Osteoblast (primary cell): ENCODE measurements around the gene KRT8. TPM values are rescaled to one million over a fixed set of nuclear protein-coding genes. Genes with fewer than 3 reads are reported as not detected.
A peak's percentile ranks its signal among the peaks of the same experiment; 100 is the strongest.

Experiments used
- DNase-seq: peaks from one replicate; pipeline ENCODE4 v3.0.0; 2011; ENCODE audit warnings: low spot score, mixed read lengths; ENCODE audit not compliant: insufficient read length; ENCODE audit errors: missing footprints
- H2AFZ ChIP-seq: 2 replicates; pipeline ENCODE4 v1.6.0; 2011; ENCODE audit warnings: mild to moderate bottlenecking, low read length
- H3K27ac ChIP-seq: 2 replicates; pipeline ENCODE4 v1.5.1; 2011; ENCODE audit warnings: mild to moderate bottlenecking, low read depth, low read length, moderate library complexity
- H3K27me3 ChIP-seq: 2 replicates; pipeline ENCODE4 v1.6.0; 2012; ENCODE audit warnings: mild to moderate bottlenecking, control low read depth, inconsistent platforms, low read length, moderate library complexity; ENCODE audit not compliant: insufficient read depth
- H3K36me3 ChIP-seq: 2 replicates; pipeline ENCODE4 v1.5.1; 2011; ENCODE audit warnings: mild to moderate bottlenecking, low read length, control low read depth, moderate library complexity; ENCODE audit not compliant: insufficient read depth
- H3K4me1 ChIP-seq: 2 replicates; pipeline ENCODE4 v1.5.1; 2011; ENCODE audit warnings: mild to moderate bottlenecking, low read length, control low read depth, moderate library complexity; ENCODE audit not compliant: insufficient read depth
- H3K4me2 ChIP-seq: 2 replicates; pipeline ENCODE4 v1.6.0; 2011; ENCODE audit warnings: mild to moderate bottlenecking, low read length; ENCODE audit not compliant: insufficient read depth
- H3K4me3 ChIP-seq: fragments of 200-600 bp; sonication (generic); 3 replicates; pipeline ENCODE4 v1.5.1; 2012; ENCODE audit warnings: mild to moderate bottlenecking, low read length, inconsistent platforms; ENCODE audit not compliant: insufficient read depth
- H3K79me2 ChIP-seq: 2 replicates; pipeline ENCODE4 v1.6.0; 2012; ENCODE audit warnings: mild to moderate bottlenecking, low read length, control low read depth, inconsistent platforms; ENCODE audit not compliant: insufficient read depth
- H3K9me3 ChIP-seq: 2 replicates; pipeline ENCODE4 v1.5.1; 2011; ENCODE audit warnings: low read depth, low read length, control low read depth
- H4K20me1 ChIP-seq: 2 replicates; pipeline ENCODE4 v1.6.0; 2012; ENCODE audit warnings: mild to moderate bottlenecking, low read length, control low read depth; ENCODE audit not compliant: insufficient read depth
- CTCF ChIP-seq: IDR thresholded peaks from 2 replicates; pipeline ENCODE4 v1.5.1; 2011; ENCODE audit warnings: mild to moderate bottlenecking, low read depth, low read length, moderate library complexity; ENCODE audit errors: extremely low read depth
- total RNA-seq: library from RNA; depleted of rRNA; stranded (reverse); fragments of >200 nt; gene quantifications from 2 replicates; pipeline ENCODE4 v1.2.3, GENCODE V29; 2012

Gene KRT8
- total RNA-seq, 1 donor = 5.1 TPM

DNA sequence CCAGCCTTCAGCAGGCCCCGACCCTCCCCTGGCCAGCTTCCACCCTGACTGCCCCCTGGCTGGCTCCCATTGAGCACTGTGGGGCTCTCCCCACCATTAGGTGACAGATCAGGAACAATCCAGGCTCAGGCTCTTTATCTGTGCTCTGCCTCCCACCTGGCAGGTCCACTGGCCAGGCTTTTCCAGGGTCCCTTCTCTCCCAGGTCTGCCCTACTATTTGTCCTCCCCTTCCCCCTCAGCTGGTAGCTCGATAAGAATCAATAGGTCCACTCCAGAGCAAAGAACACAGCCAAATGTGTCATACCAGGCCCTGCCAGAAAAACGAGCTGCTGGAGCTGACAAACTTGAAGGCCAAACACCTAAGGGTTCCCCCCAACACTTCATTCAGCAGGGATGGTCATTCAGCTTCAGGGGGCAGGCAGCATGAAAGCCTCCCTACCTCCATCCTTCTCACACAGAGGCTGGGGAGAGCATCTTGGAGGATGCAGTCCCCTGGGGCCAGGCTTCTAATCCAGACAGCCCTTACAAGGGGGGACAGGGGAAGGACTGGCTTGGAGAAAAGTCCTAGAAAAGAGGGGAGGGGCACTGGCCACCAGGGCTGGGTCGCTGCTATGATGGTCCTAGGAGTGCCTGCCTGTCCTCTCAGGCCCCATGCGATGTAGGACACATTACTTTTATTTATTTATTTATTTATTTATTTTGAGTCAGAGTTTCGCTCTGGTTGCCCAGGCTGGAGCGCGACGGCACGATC is 42.1 kb upstream of the KRT8 start:
- Histone ChIP-seq H3K4me2 (peak overlapping the region; percentile 51), H3K9me3 (no peaks in the 10 kb centered on the region), H3K27ac (peak overlapping the region; percentile 78), H3K4me3 (no peak overlapping the region), H3K79me2 (peaks cover 9% of the 10 kb centered on the region), H3K27me3 (peaks cover 6% of the 10 kb centered on the region), H4K20me1 (peaks cover 5% of the 10 kb centered on the region), H2AFZ (no peak overlapping the region), H3K4me1 (peaks cover 46% of the 10 kb centered on the region), H3K36me3 (peaks cover 18% of the 10 kb centered on the region)
- no peak for TF ChIP-seq CTCF
- DNase-seq = peak; percentile 89

- Histone ChIP-seq H3K4me3 (no peak overlapping the region), H3K4me2 (peak overlapping the region; percentile 51), H3K9me3 (no peaks in the 10 kb centered on the region), H3K4me1 (peaks cover 46% of the 10 kb centered on the region), H4K20me1 (peaks cover 5% of the 10 kb centered on the region), H3K27me3 (peaks cover 6% of the 10 kb centered on the region), H3K79me2 (peaks cover 9% of the 10 kb centered on the region), H2AFZ (no peak overlapping the region), H3K36me3 (peaks cover 12% of the 10 kb centered on the region), H3K27ac (peak overlapping the region; percentile 78)
- peak; percentile 60 for DNase-seq
- no peak for TF ChIP-seq CTCF
Observed at GRCh38 chr12:52946334-52946733, 41.5 kb upstream of the KRT8 start.

DNA sequence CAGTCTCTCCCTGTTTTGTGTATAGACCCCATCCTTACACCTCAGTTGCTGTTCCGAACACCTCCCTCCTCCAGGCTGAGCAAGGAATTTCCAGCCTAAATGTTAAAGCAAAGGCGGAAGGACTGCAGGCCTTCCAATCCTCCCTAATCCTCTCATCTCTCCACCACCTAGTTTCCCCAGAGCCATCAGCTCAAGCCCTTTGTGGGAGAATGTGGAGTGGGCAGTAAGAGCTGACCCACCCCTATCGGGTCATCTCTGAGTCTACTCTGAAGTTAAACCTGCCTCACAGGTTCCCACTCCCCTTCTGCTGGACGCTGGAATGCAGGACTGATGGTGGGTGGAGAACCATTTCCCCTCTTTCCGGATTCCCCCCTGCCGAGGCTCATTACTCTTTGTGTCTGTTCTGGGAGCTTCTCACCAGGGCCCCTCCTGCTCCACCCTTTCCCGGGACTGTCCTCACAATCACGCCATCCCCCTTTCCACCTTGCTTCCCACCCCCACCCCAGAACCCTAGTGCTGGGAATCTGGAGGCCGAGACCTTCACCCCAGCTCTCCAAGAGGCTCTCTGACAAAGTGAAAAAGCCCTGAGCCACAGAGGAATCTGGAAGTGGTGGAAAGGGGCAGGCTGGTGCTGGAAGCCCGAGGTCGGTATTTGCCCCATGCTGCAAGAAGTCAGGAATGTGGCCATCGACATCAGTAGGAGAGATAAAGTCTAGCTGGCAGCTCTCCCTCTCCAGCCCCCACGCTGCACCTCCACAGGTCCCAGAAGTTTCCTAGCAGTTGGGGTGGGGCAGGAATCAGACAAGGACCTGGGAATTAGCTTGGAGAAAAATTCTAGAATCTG is 40.7 kb upstream of the KRT8 start:
- H3K27ac ChIP-seq = peak overlapping the region; percentile 78
- peak overlapping the region; percentile 51 for H3K4me2 ChIP-seq

More for the DNA sequence above, 40.7 kb upstream of the KRT8 start:
- H3K79me2 ChIP-seq = peaks cover 9% of the 10 kb centered on the region
- peaks cover 5% of the 10 kb centered on the region for H3K36me3 ChIP-seq
- H3K27me3 ChIP-seq = peaks cover 6% of the 10 kb centered on the region
- H3K4me3 ChIP-seq = peak overlapping the region; percentile 8
- no peaks in the 10 kb centered on the region for H3K9me3 ChIP-seq
- H3K4me1 ChIP-seq = peaks cover 40% of the 10 kb centered on the region
- TF ChIP-seq CTCF = no peak
- peak; percentile 94 for DNase-seq
- no peak overlapping the region for H2AFZ ChIP-seq
- H4K20me1 ChIP-seq = peaks cover 3% of the 10 kb centered on the region
